ENCODE measurements around the gene FAM149B1. TPM values are rescaled to one million over a fixed set of nuclear protein-coding genes. Genes with fewer than 3 reads are reported as not detected.

Gene FAM149B1
- total and polyA plus RNA-seq, 2 of the 13 experiments (the other 11 are each of a cell fraction or from before 2014, with no cell fraction given), result 9.3 to 16.8 TPM

- FAIRE-seq, result no peak
- Histone ChIP-seq H2AFZ (ENCODE audit: low read length) (no peak overlapping the region), H4K20me1 (ENCODE audit: insufficient read depth, low read length) (no peaks in the 10 kb centered on the region), H3K9ac (ENCODE audit: insufficient read depth, low read depth, low read length) (no peak overlapping the region), H3K9me3 (ENCODE audit: low read length) (no peaks in the 10 kb centered on the region), H3K36me3 (replicated peaks in 1 of 2; ENCODE audit: control insufficient read depth in 1 of 2, insufficient read depth in 2 of 2, low read length in 2 of 2) (no peaks in the 10 kb centered on the region), H3K27ac (ENCODE audit: extremely low read length, insufficient read depth, low read length) (no peak overlapping the region), H3K4me2 (ENCODE audit: low read depth, low read length) (no peak overlapping the region), H3K4me3 (replicated peaks in 1 of 3; ENCODE audit: insufficient read depth in 1 of 3, low read depth in 2 of 3, low read length in 3 of 3) (no peak overlapping the region), H3K79me2 (ENCODE audit: insufficient read depth, low read length) (no peaks in the 10 kb centered on the region), H3K4me1 (ENCODE audit: insufficient read depth, low read length) (no peaks in the 10 kb centered on the region), H3K27me3 (ENCODE audit: control insufficient read depth in 1 of 2, insufficient read depth in 2 of 2, low read length in 2 of 2) (no peaks in the 10 kb centered on the region)
- ChIA-PET CTCF (ENCODE audit: low intra/inter-chr PET ratio, low total read pairs) (no interaction called here), POLR2A (interaction anchor here (1.0 to 3.9 kb wide), 3 partner anchors 9 to 97 kb away, joined by 3 to 21 read pairs (median 3); partner anchors contain the start of genes CFAP70, DNAJC9 and MRPS16)
- TF ChIP-seq MBNL3 (CRISPR knock-in tag; conservative IDR thresholded peaks at IDR 0.05), result no peak
- no peak for TF ChIP-seq RXRB (CRISPR knock-in tag; IDR thresholded peaks at IDR 0.05; ENCODE audit: borderline replicate concordance)
- in situ Hi-C loops (cut with HindIII; ENCODE audit: extremely low pct_ligation_motif_present, low pct_unique_long_range_greater_than_20kb) (loop anchor here (25.0 kb wide), 1 partner anchor 376 kb away; the partner anchor contains the start of gene MYOZ1), intact Hi-C loops (cut with micrococcal nuclease; ENCODE audit: unreplicated experiment) (loop anchor here (5.0 kb wide), 1 partner anchor 96 kb away; the partner anchor contains the start of gene CFAP70)
- BruUV-seq (replicated peaks), result no TSS peak
- ATAC-seq, result no peak
- 78% methylated on average over 9 of the region's 9 CpGs for WGBS (ENCODE audit: low lambda C conversion rate)
- DNase-seq (ENCODE audit: low spot score), result no peak
These were observed 93.6 kb downstream of the FAM149B1 start for GRCh38 chr10:73261362-73261995.

- no peaks in the 10 kb centered on the region for H3K9me3 ChIP-seq (ENCODE audit: low read length)
- BruUV-seq (replicated peaks), result no TSS peak
- FAIRE-seq (no peak), ATAC-seq (peak; percentile 41; the same call in 1 of the 3 replicates), DNase-seq (ENCODE audit: low spot score) (peak; percentile 52)
- whole genome bisulfite sequencing (ENCODE audit: low lambda C conversion rate), result 18% methylated on average over 4 of the region's 4 CpGs
- H3K79me2 ChIP-seq (ENCODE audit: insufficient read depth, low read length), result no peaks in the 10 kb centered on the region
- no peak overlapping the region for H3K9ac ChIP-seq (ENCODE audit: insufficient read depth, low read depth, low read length)
- no peaks in the 10 kb centered on the region for H3K27me3 ChIP-seq (ENCODE audit: control insufficient read depth in 1 of 2, insufficient read depth in 2 of 2, low read length in 2 of 2)
- ChIA-PET POLR2A (interaction anchor here (1.0 to 3.9 kb wide), 3 partner anchors 10 to 96 kb away, joined by 3 to 21 read pairs (median 3); partner anchors contain the start of genes CFAP70, DNAJC9 and MRPS16), CTCF (ENCODE audit: low intra/inter-chr PET ratio, low total read pairs) (no interaction called here)
- in situ Hi-C loops (cut with HindIII; ENCODE audit: extremely low pct_ligation_motif_present, low pct_unique_long_range_greater_than_20kb) (loop anchor here (25.0 kb wide), 1 partner anchor 375 kb away; the partner anchor contains the start of gene MYOZ1), intact Hi-C loops (cut with micrococcal nuclease; ENCODE audit: unreplicated experiment) (loop anchor here (5.0 kb wide), 1 partner anchor 95 kb away; the partner anchor contains the start of gene CFAP70)
- no peak overlapping the region for H2AFZ ChIP-seq (ENCODE audit: low read length)
- H4K20me1 ChIP-seq (ENCODE audit: insufficient read depth, low read length), result no peaks in the 10 kb centered on the region
- H3K36me3 ChIP-seq (replicated peaks in 1 of 2; ENCODE audit: control insufficient read depth in 1 of 2, insufficient read depth in 2 of 2, low read length in 2 of 2), result no peaks in the 10 kb centered on the region
- H3K4me1 ChIP-seq (ENCODE audit: insufficient read depth, low read length), result no peaks in the 10 kb centered on the region
- no peak overlapping the region for H3K4me2 ChIP-seq (ENCODE audit: low read depth, low read length)
- no peak overlapping the region for H3K4me3 ChIP-seq (replicated peaks in 1 of 3; ENCODE audit: insufficient read depth in 1 of 3, low read depth in 2 of 3, low read length in 3 of 3)
- no peak overlapping the region for H3K27ac ChIP-seq (ENCODE audit: extremely low read length, insufficient read depth, low read length)
- TF ChIP-seq ATF4 (CRISPR knock-in tag; IDR thresholded peaks at IDR 0.05), result peak in 1 of 2 experiments; percentile 95; a peak in 2 of 4 replicates
- peak; percentile 51; the same call in 1 of the 2 replicates for TF ChIP-seq ZNF12 (CRISPR knock-in tag; IDR thresholded peaks at IDR 0.05)
- no peak for TF ChIP-seq ZNF883 (CRISPR knock-in tag; IDR thresholded peaks at IDR 0.05; ENCODE audit: not compliant biosample characterization)
- TF ChIP-seq ZBTB3 (CRISPR knock-in tag; IDR thresholded peaks at IDR 0.05; ENCODE audit: borderline replicate concordance, low read depth), result no peak
- no peak for TF ChIP-seq ZNF282 (IDR thresholded peaks at IDR 0.05; ENCODE audit: partially characterized antibody)
- TF ChIP-seq ZBTB39 (CRISPR knock-in tag; IDR thresholded peaks at IDR 0.05), result no peak
- TF ChIP-seq SOX13 (IDR thresholded peaks at IDR 0.05), result no peak
- TF ChIP-seq SOX13 (CRISPR knock-in tag; conservative IDR thresholded peaks at IDR 0.05 in 1 of 2, IDR thresholded peaks at IDR 0.05 in 1 of 2), result peak in 1 of 2 experiments; percentile 22; a peak in 1 of 4 replicates
- TF ChIP-seq E2F5 (CRISPR knock-in tag; conservative IDR thresholded peaks at IDR 0.05), result no peak
- TF ChIP-seq FOSL2 (CRISPR knock-in tag; IDR thresholded peaks at IDR 0.05), result peak; percentile 95
These were observed 94.3 kb downstream of the FAM149B1 start for GRCh38 chr10:73262105-73262730.

Measured in HepG2 (cell line).